Measurements from ENCODE around the gene STX4. TPM values are rescaled to one million over a fixed set of nuclear protein-coding genes. Genes with fewer than 3 reads are reported as not detected.

STX4 gene
- total and polyA plus RNA-seq, 9 of the 15 experiments (the other 6 are each of a cell fraction or from before 2014, with no cell fraction given), result 3.2 to 48.0 (median 21.5) TPM

DNA sequence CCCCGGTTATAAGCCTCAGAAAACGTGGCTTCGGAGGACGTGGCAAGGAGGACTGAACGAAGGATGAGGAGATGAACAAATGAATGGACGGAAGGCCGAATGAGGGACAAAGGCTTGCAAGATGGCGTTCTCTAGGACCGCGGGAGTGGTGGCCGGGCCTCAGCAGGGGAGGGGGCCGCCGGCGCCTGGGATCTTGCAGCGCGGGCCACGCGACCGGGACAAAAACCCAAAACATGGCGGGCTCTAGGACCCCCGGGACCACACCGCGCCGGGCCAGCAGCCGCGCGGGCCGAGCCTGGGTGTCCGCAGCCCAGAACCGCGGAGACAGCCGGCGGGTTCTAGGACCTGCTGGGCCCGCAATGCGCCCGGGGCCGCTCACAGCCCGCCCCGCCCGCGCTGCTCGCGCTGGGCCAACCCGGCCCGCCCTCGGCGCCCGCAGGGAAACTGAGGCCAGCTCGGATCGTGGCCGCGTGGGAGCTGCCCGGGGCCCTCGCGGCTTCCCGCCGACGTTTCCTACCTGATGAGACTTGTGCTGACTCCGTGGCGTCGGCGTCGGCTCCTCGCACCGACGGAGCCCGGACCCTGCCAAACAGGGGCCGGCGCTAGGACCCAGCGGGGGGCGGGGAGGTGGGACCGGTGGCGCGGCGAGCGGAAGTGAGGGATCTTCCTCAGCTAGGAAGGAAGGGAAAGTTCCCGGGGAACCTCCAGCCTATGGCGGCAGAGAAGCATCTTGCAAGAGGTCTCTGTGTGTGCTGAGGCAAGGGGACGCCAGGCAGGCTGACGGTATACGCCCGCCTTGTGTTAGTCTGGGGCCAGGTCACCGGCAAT is 40.0 kb downstream of the STX4 start (continued):
- TF ChIP-seq CXXC5 (CRISPR knock-in tag; IDR thresholded peaks at IDR 0.05) (peak; percentile 89), CSDE1 (IDR thresholded peaks at IDR 0.05) (no peak), NBN (IDR thresholded peaks at IDR 0.05; ENCODE audit: low read depth) (peak; percentile 42; the same call in 1 of the 2 replicates), RBM25 (IDR thresholded peaks at IDR 0.05; ENCODE audit: low read depth, low read length, severe bottlenecking) (peak; percentile 99), TCF7 (IDR thresholded peaks at IDR 0.05; ENCODE audit: borderline replicate concordance) (0 out of 2 replicates have a peak, but pooled peaks have one; percentile 20), SRSF9 (IDR thresholded peaks at IDR 0.05; ENCODE audit: borderline replicate concordance, low read depth, low read length) (no peak), E2F3 (CRISPR knock-in tag; IDR thresholded peaks at IDR 0.05) (peak; percentile 44; the same call in 1 of the 2 replicates), SOX6 (IDR thresholded peaks at IDR 0.05) (peak; percentile 25), SP1 (CRISPR knock-in tag; IDR thresholded peaks at IDR 0.05) (0 out of 2 replicates have a peak, but pooled peaks have one; percentile 28), ZNF507 (tag; conservative IDR thresholded peaks at IDR 0.05) (no peak), NONO (IDR thresholded peaks at IDR 0.05; ENCODE audit: low read depth in 2 of 2, low read length in 1 of 2) (peak; percentile 63 to 89; a peak in 3 of 4 replicates), PCBP1 (IDR thresholded peaks at IDR 0.05; ENCODE audit: low read depth, low read length, poor library complexity, severe bottlenecking) (peak; percentile 97), ZNF24 (IDR thresholded peaks at IDR 0.05) (peak; percentile 99), POLR2B (IDR thresholded peaks at IDR 0.05; ENCODE audit: low read depth, partially characterized antibody) (peak; percentile 20), PHF20 (IDR thresholded peaks at IDR 0.05; ENCODE audit: partially characterized antibody) (peak; percentile 7), PTBP1 (IDR thresholded peaks at IDR 0.05; ENCODE audit: low read depth, low read length) (0 out of 2 replicates have a peak, but pooled peaks have one; percentile 39), TEAD4 (IDR thresholded peaks at IDR 0.05; ENCODE audit: low read length) (0 out of 2 replicates have a peak, but pooled peaks have one; percentile 5), TEAD4 (CRISPR knock-in tag; IDR thresholded peaks at IDR 0.05; ENCODE audit: borderline replicate concordance) (no peak)
- TF ChIP-seq, protein P1, sequence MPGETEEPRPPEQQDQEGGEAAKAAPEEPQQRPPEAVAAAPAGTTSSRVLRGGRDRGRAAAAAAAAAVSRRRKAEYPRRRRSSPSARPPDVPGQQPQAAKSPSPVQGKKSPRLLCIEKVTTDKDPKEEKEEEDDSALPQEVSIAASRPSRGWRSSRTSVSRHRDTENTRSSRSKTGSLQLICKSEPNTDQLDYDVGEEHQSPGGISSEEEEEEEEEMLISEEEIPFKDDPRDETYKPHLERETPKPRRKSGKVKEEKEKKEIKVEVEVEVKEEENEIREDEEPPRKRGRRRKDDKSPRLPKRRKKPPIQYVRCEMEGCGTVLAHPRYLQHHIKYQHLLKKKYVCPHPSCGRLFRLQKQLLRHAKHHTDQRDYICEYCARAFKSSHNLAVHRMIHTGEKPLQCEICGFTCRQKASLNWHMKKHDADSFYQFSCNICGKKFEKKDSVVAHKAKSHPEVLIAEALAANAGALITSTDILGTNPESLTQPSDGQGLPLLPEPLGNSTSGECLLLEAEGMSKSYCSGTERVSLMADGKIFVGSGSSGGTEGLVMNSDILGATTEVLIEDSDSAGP (CRISPR knock-in tag; IDR thresholded peaks at IDR 0.05), result 0 out of 2 replicates have a peak, but pooled peaks have one; percentile 45
- TF ChIP-seq, protein P2, sequence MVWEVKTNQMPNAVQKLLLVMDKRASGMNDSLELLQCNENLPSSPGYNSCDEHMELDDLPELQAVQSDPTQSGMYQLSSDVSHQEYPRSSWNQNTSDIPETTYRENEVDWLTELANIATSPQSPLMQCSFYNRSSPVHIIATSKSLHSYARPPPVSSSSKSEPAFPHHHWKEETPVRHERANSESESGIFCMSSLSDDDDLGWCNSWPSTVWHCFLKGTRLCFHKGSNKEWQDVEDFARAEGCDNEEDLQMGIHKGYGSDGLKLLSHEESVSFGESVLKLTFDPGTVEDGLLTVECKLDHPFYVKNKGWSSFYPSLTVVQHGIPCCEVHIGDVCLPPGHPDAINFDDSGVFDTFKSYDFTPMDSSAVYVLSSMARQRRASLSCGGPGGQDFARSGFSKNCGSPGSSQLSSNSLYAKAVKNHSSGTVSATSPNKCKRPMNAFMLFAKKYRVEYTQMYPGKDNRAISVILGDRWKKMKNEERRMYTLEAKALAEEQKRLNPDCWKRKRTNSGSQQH (CRISPR knock-in tag; IDR thresholded peaks at IDR 0.05), result peak; percentile 98
- TF ChIP-seq, protein P3, sequence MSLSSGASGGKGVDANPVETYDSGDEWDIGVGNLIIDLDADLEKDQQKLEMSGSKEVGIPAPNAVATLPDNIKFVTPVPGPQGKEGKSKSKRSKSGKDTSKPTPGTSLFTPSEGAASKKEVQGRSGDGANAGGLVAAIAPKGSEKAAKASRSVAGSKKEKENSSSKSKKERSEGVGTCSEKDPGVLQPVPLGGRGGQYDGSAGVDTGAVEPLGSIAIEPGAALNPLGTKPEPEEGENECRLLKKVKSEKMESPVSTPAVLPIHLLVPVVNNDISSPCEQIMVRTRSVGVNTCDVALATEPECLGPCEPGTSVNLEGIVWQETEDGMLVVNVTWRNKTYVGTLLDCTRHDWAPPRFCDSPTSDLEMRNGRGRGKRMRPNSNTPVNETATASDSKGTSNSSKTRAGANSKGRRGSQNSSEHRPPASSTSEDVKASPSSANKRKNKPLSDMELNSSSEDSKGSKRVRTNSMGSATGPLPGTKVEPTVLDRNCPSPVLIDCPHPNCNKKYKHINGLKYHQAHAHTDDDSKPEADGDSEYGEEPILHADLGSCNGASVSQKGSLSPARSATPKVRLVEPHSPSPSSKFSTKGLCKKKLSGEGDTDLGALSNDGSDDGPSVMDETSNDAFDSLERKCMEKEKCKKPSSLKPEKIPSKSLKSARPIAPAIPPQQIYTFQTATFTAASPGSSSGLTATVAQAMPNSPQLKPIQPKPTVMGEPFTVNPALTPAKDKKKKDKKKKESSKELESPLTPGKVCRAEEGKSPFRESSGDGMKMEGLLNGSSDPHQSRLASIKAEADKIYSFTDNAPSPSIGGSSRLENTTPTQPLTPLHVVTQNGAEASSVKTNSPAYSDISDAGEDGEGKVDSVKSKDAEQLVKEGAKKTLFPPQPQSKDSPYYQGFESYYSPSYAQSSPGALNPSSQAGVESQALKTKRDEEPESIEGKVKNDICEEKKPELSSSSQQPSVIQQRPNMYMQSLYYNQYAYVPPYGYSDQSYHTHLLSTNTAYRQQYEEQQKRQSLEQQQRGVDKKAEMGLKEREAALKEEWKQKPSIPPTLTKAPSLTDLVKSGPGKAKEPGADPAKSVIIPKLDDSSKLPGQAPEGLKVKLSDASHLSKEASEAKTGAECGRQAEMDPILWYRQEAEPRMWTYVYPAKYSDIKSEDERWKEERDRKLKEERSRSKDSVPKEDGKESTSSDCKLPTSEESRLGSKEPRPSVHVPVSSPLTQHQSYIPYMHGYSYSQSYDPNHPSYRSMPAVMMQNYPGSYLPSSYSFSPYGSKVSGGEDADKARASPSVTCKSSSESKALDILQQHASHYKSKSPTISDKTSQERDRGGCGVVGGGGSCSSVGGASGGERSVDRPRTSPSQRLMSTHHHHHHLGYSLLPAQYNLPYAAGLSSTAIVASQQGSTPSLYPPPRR (CRISPR knock-in tag; IDR thresholded peaks at IDR 0.05; ENCODE audit: borderline replicate concordance), result 0 out of 2 replicates have a peak, but pooled peaks have one; percentile 45

Measured in K562 (cell line).